Forelimb muscle (tissue), 1 donor: ENCODE results near the gene SGK1. TPM values are rescaled to one million over a fixed set of nuclear protein-coding genes. Genes with fewer than 3 reads are reported as not detected.
"Not testable (repeated sequence)": the region's sequence is repeated elsewhere in the genome, so short reads cannot be mapped to it uniquely, and the experiment has no call there.

Experiments used
- DNase-seq: peaks from one replicate; pipeline ENCODE4 v3.0.0-alpha.2; 2013; ENCODE audit warnings: low read depth
- polyA plus RNA-seq: library from polyadenylated mRNA; unstranded; fragments of 120-200 nt; gene quantifications from one replicate; pipeline ENCODE4 v1.2.1, GENCODE V29; 2013; ENCODE audit not compliant: insufficient read length

SGK1 gene
- polyA plus RNA-seq, 1 donor, result 27.7 TPM

- no peak for DNase-seq
These were observed 10.2 kb upstream of the SGK1 start for GRCh38 chr6:134328138-134328537.

DNA sequence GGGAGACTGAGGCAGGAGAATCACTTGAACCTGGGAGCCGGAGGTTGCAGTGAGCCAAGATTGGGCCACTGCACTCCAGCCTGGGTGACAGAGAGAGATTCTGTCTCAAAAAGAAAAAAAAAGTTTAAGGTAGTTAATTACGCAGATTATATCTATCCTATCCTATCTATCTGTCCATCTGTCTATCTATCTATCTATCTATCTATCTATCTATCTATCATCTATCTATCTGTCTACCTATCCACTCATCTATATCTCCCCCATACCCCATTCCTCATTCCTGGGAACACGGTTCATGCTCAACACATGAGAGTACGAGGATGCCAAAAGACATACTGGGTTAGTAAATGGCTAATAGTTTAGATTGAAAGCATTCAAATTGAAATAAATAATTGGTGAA lies 8.3 kb upstream of the SGK1 start:
- not testable (repeated sequence) for DNase-seq

DNA sequence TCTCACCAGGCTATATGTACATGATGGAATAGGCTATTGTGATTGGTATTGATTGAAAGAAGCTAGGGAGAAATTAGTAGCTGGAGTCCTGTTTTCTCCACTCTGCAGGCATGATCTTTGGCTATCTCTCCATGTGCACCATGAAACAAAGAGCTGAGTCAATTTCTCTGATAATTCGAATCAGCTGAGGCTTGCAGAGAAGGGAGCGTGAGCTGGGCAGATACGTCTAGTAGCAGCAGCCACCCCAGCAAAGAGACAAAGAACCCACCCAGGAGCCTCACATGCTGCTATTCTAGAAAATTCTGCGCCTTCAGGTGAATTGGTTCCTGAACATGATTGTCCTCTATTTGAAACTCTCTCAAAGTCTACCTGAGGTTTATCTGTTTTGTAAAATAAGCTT lies 6.9 kb upstream of the SGK1 start:
- no peak for DNase-seq

GRCh38 chr6:134324141-134324540 lies 6.2 kb upstream of the SGK1 start:
- no peak for DNase-seq

DNA sequence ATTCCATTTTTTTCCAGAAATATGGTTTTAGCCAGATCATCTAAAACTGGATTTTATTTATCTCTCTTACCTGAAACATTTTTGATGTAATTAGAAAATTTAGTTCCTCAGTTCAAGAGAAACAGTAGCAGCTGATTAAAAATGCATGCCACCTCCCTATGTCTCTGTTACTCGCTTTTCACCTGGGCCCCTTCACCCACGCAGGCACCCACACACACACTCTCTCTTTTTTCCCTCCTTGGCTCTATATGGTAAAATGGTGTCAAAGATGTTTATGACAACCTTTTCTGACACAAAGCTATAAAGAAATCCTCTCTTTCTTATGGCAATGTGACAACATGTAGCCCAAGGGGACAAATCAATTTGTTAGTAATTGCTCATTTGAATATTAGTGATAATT lies 5.8 kb upstream of the SGK1 start:
- no peak for DNase-seq

- DNase-seq, result no peak
These were observed 5.4 kb upstream of the SGK1 start for GRCh38 chr6:134323294-134323693.

DNA sequence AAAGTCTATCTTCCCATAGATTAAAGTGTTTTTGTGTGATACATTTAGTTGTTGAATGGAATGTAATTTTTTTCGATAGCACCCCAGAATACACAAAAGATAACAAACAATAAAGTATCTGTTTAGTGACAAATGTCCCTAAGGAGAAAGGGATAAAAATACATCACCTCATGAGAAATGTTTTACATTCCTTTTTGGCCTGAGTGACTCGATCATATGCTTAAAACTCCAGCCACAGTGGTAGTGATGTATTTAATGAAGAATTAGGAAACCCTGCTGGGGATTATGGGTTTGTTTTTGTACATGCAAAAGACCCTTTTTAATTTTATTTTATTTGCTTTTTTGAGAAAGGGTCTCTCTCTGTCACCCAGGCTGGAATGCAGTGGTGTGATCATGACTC lies 4.3 kb upstream of the SGK1 start:
- no peak for DNase-seq

GRCh38 chr6:134321246-134321645 lies 3.3 kb upstream of the SGK1 start:
- no peak for DNase-seq

GRCh38 chr6:134319686-134320085 lies 1.8 kb upstream of the SGK1 start:
- DNase-seq, result not testable (repeated sequence)

- no peak for DNase-seq
These were observed 1.0 kb upstream of the SGK1 start for GRCh38 chr6:134318974-134319281.

DNA sequence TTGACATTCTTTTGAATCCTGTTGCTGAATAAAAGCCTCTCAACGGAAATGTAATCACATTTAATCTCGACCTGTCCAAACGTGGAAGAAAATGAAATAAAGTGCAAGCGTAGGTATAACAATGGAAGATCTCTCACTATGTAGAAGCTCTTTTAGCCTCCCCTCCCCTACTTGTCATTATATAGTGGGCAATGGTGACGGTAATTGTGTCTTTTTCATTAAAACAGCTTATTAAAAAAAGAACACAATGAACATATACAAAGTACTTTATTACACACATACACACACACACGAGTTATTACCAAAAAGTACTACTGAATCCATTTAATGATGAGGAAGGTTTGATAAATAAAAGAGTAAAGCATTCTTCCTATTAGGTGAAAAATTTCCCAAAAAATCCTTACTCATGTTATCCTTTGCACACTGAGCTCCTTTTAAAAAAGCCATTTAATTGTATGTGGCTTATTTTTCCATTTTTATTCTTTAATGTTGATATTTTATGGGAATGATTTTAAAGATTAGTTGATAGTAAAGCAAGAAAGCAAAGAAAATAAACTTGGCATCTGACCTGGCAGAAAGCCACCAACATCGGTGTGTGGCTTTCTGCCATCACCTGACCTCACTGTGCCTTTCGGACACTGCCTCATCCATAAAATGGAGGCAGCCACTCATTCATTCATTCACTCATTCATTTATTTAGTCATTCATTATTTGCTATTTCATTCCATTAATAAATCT lies 493 bp upstream of the SGK1 start:
- no peak for DNase-seq

- no peak for DNase-seq
These were observed 1.0 kb downstream of the SGK1 start for GRCh38 chr6:134316733-134317431.

DNA sequence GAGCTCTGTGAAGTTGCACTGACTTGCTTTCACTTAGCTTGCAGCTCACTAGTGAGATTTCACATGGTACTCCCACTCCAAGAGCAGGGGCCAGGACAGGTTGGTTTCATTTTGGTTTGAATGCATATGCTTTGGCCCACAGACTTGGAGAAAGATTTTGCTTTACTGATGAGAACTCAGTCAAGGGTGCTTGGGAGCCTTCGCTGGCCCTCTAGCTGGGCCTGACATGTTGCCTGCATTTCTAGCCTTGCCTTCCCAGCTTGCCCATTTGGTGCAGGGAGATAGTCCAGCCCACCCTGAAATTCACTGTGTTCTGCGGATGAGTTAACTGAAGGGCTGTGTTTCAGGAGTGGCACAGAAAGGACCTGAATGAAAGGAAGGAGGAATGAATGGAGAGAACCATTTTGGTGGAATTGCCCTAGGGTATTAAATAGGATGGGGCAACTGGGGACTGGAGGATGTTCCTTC lies 1.9 kb downstream of the SGK1 start:
- DNase-seq, result no peak

DNA sequence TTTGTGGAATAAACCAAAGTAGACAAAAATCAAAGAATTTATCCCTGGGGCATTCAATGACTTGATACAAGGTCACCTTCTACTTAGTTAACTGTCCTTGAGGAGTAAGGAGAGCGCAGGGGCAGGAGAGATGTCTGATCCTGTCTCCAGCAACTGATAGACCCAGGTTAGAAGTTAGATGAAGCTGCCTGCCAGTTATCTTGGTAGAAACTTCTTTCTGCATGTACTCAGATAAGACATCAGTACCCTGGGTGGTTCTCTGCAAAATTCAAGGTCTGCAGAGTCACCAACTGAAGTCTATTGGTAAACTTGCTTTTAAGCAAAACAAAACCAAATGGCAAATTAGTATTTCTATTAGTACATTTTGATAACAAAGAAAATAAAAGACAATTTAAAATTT lies 2.7 kb downstream of the SGK1 start:
- no peak for DNase-seq

- DNase-seq, result no peak
These were observed 3.7 kb downstream of the SGK1 start for GRCh38 chr6:134314006-134314821.

GRCh38 chr6:134312038-134312660 lies 5.8 kb downstream of the SGK1 start:
- no peak for DNase-seq

- DNase-seq, result no peak
These were observed 7.1 kb downstream of the SGK1 start for GRCh38 chr6:134310817-134311216.

DNA sequence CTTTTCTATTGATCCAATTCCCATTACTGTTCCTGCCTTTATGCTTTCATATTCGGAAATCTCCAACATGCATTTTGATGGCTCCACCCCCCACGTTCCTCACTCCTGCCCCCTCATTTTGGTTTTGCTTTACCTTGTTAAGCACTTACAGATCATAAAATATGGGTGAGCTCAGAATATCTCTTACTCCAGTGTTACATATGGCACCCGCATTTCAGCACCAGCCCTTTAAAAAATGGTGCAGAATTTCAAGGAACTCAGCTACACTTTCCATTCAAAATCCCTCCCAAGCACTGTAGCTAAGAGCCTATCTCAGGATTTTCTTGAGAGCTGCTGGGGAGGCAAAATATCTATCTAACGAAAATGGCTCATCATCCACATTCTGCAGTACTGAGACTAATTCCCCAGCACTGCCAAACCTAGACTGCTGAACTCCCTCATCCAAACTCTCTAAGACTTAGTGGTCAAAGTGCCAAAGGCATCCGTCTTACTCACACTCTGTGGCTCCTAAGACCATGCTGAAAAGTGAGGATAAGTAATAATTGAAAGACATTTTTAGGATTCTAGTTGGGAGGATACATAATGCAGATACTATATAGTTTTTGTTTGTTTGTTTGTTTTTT lies 7.8 kb downstream of the SGK1 start:
- DNase-seq, result no peak

DNA sequence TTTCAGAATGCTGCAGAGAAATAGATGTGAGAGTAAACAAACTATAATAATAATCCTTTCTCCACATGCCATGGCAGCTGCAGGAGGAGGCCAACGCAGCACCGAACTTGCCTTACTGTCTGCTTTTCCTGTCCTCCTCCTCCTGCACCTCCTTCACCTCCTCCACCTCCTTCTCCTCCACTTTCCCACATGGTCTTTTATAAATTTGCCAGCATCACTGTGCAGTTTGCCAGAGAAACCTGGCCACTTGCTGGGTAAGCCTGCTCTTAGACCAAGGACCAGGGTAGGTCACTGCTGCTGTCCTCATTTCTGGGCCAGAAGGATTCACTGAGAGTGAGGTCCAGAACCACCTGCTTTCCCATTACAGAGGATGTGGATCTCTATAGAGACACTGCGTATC lies 8.7 kb downstream of the SGK1 start:
- DNase-seq, result no peak

GRCh38 chr6:134308800-134309199 lies 9.1 kb downstream of the SGK1 start:
- no peak for DNase-seq

DNA sequence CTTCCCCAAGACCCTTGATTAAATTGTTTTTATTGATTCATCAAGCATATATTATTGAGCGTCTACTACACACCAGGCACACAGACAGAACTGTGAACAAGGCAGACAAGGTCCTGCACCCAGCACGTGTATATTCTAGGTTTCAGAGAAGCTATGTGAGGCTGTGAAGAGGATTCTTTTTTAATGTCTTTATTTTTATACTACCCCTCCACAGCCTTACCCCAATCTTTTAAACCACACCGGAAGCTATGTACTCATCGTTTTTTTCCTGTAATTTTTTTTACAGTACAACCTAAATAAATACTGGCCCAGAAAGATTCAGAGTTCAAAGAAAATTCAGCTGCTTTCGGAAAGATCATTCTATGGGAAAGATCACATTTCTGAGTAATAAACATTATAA lies 10.0 kb downstream of the SGK1 start:
- DNase-seq, result no peak

DNA sequence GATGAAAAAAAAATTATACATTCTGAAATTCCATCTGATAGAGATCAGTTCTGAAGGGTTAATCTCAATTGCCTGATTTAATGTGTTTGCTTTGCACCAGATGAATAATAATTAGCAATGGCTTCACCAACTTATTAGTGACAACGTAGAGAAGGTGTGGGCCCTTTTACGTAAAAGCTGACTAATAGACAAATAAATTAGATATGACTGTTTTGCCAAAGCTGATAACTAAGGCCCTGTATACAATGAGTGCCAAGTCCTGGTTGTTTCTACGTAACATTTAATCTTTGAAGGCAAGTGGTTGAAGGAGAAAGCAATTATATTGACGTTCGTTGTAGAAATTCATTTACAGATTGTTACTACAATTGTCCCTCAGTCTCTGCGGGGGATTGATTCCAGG lies 10.8 kb downstream of the SGK1 start:
- no peak for DNase-seq
